HG02852 (cell line): ENCODE data around the gene SEC16B.

Experiments used
- ATAC-seq: cut with Tn5 transposase; IDR thresholded peaks from one replicate; pipeline ENCODE4 v1.9.1; 2021; ENCODE audit warnings: mild to moderate bottlenecking, moderate library complexity; ENCODE audit not compliant: unreplicated experiment

Gene SEC16B

GRCh38 chr1:177945943-177946650, 23.8 kb downstream of the SEC16B start:
- ATAC-seq: peak; percentile 59

- ATAC-seq: no peak
Measured at GRCh38 chr1:177944016-177944949, 25.6 kb downstream of the SEC16B start.

GRCh38 chr1:177941976-177942375, 27.9 kb downstream of the SEC16B start:
- no peak for ATAC-seq

- ATAC-seq: no peak
Measured at GRCh38 chr1:177940682-177941081, 29.2 kb downstream of the SEC16B start.

GRCh38 chr1:177937931-177938330, 31.9 kb downstream of the SEC16B start:
- ATAC-seq: no peak

GRCh38 chr1:177937174-177937770, 32.6 kb downstream of the SEC16B start:
- no peak for ATAC-seq

- no peak for ATAC-seq
Measured at GRCh38 chr1:177935638-177936415, 34.0 kb downstream of the SEC16B start.

GRCh38 chr1:177934927-177935326, 34.9 kb downstream of the SEC16B start:
- no peak for ATAC-seq

GRCh38 chr1:177934461-177934860, 35.4 kb downstream of the SEC16B start:
- no peak for ATAC-seq

- ATAC-seq: no peak
Measured at GRCh38 chr1:177933881-177934280, 36.0 kb downstream of the SEC16B start.

- no peak for ATAC-seq
Measured at GRCh38 chr1:177932123-177932522, 37.7 kb downstream of the SEC16B start.

GRCh38 chr1:177928952-177929351, 40.9 kb downstream of the SEC16B start:
- no peak for ATAC-seq

- no peak for ATAC-seq
Measured at GRCh38 chr1:177928194-177928593, 41.7 kb downstream of the SEC16B start.

GRCh38 chr1:177927021-177927596, 42.7 kb downstream of the SEC16B start:
- ATAC-seq: no peak

- ATAC-seq: no peak
Measured at GRCh38 chr1:177926201-177926600, 43.7 kb downstream of the SEC16B start.

GRCh38 chr1:177925006-177925405, 44.9 kb downstream of the SEC16B start:
- ATAC-seq: no peak

GRCh38 chr1:177923441-177923840, 46.4 kb downstream of the SEC16B start:
- no peak for ATAC-seq

- no peak for ATAC-seq
Measured at GRCh38 chr1:177922209-177922608, 47.6 kb downstream of the SEC16B start.

- no peak for ATAC-seq
Measured at GRCh38 chr1:177921590-177921989, 48.3 kb downstream of the SEC16B start.

GRCh38 chr1:177920091-177920490, 49.8 kb downstream of the SEC16B start:
- no peak for ATAC-seq
